ENCODE measurements around the gene KLRG1.

DNA sequence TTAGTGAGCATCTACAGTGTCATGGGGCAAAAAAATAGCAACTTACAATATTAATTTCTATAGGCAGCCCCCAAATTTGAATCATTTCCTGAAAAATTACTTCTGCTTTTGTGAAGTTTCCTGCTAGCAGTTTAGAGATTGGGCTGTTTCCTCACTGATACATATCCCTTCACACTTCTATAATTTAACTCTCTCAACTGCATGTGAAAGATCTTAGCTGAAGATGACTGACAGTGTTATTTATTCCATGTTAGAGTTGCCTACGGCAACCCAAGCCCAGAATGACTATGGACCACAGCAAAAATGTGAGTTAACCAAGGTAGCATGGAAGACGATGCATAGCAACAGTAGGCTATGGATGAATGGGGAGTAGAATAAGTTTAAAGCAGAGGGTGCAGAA lies at the start of gene KLRG1:
- TF ChIP-seq POLR2A (IDR thresholded peaks at IDR 0.05), result no peak
- TF ChIP-seq, protein P1, sequence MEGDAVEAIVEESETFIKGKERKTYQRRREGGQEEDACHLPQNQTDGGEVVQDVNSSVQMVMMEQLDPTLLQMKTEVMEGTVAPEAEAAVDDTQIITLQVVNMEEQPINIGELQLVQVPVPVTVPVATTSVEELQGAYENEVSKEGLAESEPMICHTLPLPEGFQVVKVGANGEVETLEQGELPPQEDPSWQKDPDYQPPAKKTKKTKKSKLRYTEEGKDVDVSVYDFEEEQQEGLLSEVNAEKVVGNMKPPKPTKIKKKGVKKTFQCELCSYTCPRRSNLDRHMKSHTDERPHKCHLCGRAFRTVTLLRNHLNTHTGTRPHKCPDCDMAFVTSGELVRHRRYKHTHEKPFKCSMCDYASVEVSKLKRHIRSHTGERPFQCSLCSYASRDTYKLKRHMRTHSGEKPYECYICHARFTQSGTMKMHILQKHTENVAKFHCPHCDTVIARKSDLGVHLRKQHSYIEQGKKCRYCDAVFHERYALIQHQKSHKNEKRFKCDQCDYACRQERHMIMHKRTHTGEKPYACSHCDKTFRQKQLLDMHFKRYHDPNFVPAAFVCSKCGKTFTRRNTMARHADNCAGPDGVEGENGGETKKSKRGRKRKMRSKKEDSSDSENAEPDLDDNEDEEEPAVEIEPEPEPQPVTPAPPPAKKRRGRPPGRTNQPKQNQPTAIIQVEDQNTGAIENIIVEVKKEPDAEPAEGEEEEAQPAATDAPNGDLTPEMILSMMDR (IDR thresholded peaks at IDR 0.05), result no peak

Data from testis (tissue), 2 donors.